Ectodermal cell (in vitro differentiated cells): ENCODE measurements around the gene SMAD2.

ENCODE experiments used
- H3K27ac ChIP-seq: 2 replicates; pipeline ENCODE4 v1.7.0; 2013; ENCODE audit warnings: mild to moderate bottlenecking, low read depth, low read length; ENCODE audit not compliant: insufficient read depth, poor library complexity, severe bottlenecking
- H3K27me3 ChIP-seq: 2 replicates; pipeline ENCODE4 v1.7.0; 2013; ENCODE audit warnings: mild to moderate bottlenecking, low read length; ENCODE audit not compliant: insufficient read depth, control insufficient read depth, poor library complexity, severe bottlenecking
- H3K36me3 ChIP-seq: one replicate; pipeline ENCODE4 v1.7.0; 2013; ENCODE audit warnings: low read length; ENCODE audit not compliant: control insufficient read depth, insufficient read depth
- H3K4me1 ChIP-seq: one replicate; pipeline ENCODE4 v1.7.0; 2013; ENCODE audit warnings: low read length; ENCODE audit not compliant: control insufficient read depth, insufficient read depth
- H3K4me3 ChIP-seq: 2 replicates; pipeline ENCODE4 v1.7.0; 2013; ENCODE audit warnings: low read depth, low read length, control low read depth; ENCODE audit not compliant: insufficient read depth
- H3K9me3 ChIP-seq: 2 replicates; pipeline ENCODE4 v1.7.0; 2013; ENCODE audit warnings: mild to moderate bottlenecking, low read length, moderate library complexity; ENCODE audit not compliant: control insufficient read depth
- WGBS, 2 experiments: methylation state at CpG; one replicate each; pipeline ENCODE4 v1.1.7; 2013; ENCODE audit warnings: missing lambda C conversion rate in 2 of 2; 5-methylcytosine and 5-hydroxymethylcytosine counted together

SMAD2 gene

GRCh38 chr18:47881042-47881441 lies 49.4 kb downstream of the SMAD2 start:
- Histone ChIP-seq H3K36me3 (peaks cover 5% of the 10 kb centered on the region), H3K27ac (no peak overlapping the region), H3K4me1 (no peaks in the 10 kb centered on the region), H3K9me3 (no peaks in the 10 kb centered on the region), H3K4me3 (no peak overlapping the region), H3K27me3 (no peaks in the 10 kb centered on the region)
- 49 to 71% methylated on average over 2 to 3 of the region's 3 CpGs for WGBS, 2 experiments

DNA sequence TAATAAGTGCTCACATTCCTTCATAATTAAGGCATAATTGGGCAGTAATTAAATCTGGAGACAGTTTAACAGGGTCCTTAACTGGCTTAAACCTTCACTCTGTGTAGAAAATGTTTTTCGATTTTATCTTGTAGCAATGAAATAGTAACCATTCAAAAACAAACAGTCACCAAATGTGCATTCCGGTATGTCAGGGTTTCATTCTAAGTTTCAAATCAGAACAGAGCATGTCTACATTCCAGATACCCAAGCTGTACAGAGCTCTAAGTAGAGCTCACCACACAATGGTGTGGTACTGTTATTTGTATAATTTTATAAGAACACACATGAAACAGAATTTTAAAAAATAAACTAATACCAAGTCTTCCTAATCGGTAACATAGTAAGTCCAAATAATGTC lies 52.6 kb downstream of the SMAD2 start:
- no peak overlapping the region for H3K4me3 ChIP-seq
- H3K27me3 ChIP-seq = no peaks in the 10 kb centered on the region
- H3K9me3 ChIP-seq = no peaks in the 10 kb centered on the region
- H3K27ac ChIP-seq = no peak overlapping the region
- H3K4me1 ChIP-seq = no peaks in the 10 kb centered on the region
- 92 to 97% methylated on average over 3 of the region's 3 CpGs for WGBS, 2 experiments
- H3K36me3 ChIP-seq = peaks cover 5% of the 10 kb centered on the region

DNA sequence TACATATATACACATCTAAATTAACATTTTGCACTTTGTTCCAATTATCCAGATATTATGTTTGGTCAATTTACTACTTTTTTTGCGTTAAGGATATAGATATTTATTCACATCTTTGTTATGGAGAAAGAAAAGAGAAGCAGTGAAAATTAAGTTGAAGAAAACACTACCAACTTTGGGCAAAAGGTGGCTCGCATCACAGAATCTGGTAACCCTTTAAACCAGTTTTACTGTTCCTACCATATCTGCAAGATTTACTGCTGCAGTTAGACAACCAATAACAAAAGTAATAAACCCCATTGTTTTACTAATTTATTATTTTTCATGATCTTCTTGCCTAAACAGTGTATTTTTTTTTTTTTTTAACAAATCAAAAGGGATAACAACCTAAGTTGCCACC lies 53.6 kb downstream of the SMAD2 start:
- WGBS, 2 experiments = 93 to 94% methylated on average over 1 to 2 of the region's 2 CpGs
- H3K9me3 ChIP-seq = no peaks in the 10 kb centered on the region
- H3K4me1 ChIP-seq = no peaks in the 10 kb centered on the region
- H3K27me3 ChIP-seq = no peaks in the 10 kb centered on the region
- H3K27ac ChIP-seq = no peak overlapping the region
- no peak overlapping the region for H3K4me3 ChIP-seq
- peaks cover 5% of the 10 kb centered on the region for H3K36me3 ChIP-seq

DNA sequence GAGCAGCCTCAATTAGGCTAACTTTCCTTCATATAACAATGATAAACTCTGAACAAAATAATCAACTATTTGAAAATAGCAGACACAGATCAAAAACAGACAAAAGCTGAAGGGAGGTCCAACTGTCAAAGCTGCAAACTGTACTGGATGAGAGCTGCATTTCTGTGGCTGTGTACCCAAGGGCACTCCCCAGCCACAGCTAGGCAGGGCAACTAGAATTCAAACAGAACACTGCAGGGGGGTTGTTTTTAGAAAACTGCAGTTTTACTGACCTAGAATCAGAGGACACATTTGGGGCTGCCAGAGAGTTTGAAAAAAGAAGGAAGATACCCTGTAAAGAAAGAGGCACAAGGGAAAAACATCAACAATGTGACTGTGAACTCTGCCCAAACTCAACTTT lies 56.8 kb downstream of the SMAD2 start:
- Histone ChIP-seq H3K27ac (no peak overlapping the region), H3K4me3 (no peak overlapping the region), H3K36me3 (no peaks in the 10 kb centered on the region), H3K4me1 (no peaks in the 10 kb centered on the region), H3K9me3 (no peaks in the 10 kb centered on the region), H3K27me3 (no peaks in the 10 kb centered on the region)

GRCh38 chr18:47872426-47872825 lies 58.0 kb downstream of the SMAD2 start:
- Histone ChIP-seq H3K4me1 (no peaks in the 10 kb centered on the region), H3K27me3 (no peaks in the 10 kb centered on the region), H3K27ac (no peak overlapping the region), H3K36me3 (peaks cover 3% of the 10 kb centered on the region), H3K4me3 (no peak overlapping the region), H3K9me3 (no peaks in the 10 kb centered on the region)
- 92 to 97% methylated on average over 6 of the region's 6 CpGs for WGBS, 2 experiments

GRCh38 chr18:47871288-47871687 lies 59.2 kb downstream of the SMAD2 start:
- no peaks in the 10 kb centered on the region for H3K9me3 ChIP-seq
- H3K27ac ChIP-seq = no peak overlapping the region
- H3K4me3 ChIP-seq = no peak overlapping the region
- H3K36me3 ChIP-seq = peaks cover 3% of the 10 kb centered on the region
- no peaks in the 10 kb centered on the region for H3K4me1 ChIP-seq
- H3K27me3 ChIP-seq = no peaks in the 10 kb centered on the region
- WGBS, 2 experiments = 89 to 91% methylated on average over 3 of the region's 3 CpGs

DNA sequence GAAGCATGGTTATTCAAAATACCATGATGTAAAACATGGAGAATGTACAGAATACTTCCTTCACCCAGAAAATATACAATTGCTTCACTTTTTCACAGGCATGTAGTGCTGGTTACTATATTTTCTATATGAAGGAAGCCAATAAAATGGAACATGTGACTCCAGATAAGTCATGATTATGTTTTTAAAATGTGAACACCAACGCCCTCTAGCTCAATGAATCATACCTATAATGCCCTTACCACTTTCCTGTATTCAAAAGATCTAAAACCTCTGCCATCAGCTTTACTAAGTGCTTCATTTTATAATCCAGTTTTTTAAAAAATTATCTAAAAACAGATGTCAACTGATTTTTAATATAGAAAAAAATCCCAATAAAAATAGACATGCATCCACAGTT lies 59.9 kb downstream of the SMAD2 start:
- 90% methylated on average over 1 of the region's 1 CpG; no CpG with 5 or more reads in 1 of the 2 experiments for WGBS, 2 experiments
- Histone ChIP-seq H3K27me3 (no peaks in the 10 kb centered on the region), H3K36me3 (peaks cover 3% of the 10 kb centered on the region), H3K9me3 (no peaks in the 10 kb centered on the region), H3K4me1 (no peaks in the 10 kb centered on the region), H3K27ac (no peak overlapping the region), H3K4me3 (no peak overlapping the region)

DNA sequence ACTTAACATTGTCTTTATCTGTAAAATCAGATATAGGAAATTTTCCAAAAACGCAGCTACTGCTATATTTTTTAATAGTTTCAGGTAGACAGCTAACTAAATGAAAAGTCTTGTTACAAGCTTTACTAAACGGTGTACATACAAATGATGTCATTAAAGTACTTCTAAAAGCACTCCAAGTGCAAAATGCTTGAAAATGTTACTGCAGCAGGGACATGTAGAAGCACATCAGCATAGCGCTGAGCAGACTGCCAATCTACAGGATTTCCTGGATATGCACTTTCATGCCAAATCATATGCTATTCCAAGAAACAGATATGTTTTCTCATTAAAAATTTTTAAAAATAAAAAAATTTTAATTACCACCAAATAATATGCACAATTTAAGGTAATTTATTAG lies 61.7 kb downstream of the SMAD2 start:
- Histone ChIP-seq H3K4me3 (no peak overlapping the region), H3K27me3 (no peaks in the 10 kb centered on the region), H3K4me1 (no peaks in the 10 kb centered on the region), H3K9me3 (no peaks in the 10 kb centered on the region), H3K27ac (no peak overlapping the region), H3K36me3 (peaks cover 10% of the 10 kb centered on the region)
- WGBS, 2 experiments = 97 to 100% methylated on average over 3 of the region's 3 CpGs

GRCh38 chr18:47865183-47865582 lies 65.3 kb downstream of the SMAD2 start:
- peaks cover 25% of the 10 kb centered on the region for H3K36me3 ChIP-seq
- WGBS, 2 experiments = 92% methylated on average over 2 of the region's 3 CpGs
- H3K4me1 ChIP-seq = no peaks in the 10 kb centered on the region
- H3K9me3 ChIP-seq = no peaks in the 10 kb centered on the region
- H3K27me3 ChIP-seq = no peaks in the 10 kb centered on the region
- H3K4me3 ChIP-seq = no peak overlapping the region
- H3K27ac ChIP-seq = no peak overlapping the region

DNA sequence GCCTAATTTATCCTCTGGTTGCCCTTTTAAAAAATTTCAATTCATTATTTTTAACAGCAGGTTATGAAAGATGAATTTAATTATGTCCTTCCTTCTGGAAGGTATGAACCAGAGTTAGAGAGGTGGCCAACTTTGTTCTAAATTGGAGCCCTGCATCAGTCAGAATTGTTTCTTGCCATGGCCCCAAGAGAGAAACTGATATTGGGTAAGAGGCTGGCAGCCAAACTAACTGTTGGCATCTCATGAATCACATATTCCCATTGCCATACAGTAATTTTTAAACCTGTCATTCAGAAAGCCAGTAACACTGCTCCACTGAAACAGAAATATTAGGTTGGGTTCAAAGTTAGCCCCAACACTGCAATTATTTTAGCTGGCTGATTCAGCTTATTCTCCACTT lies 67.4 kb downstream of the SMAD2 start:
- H3K4me3 ChIP-seq = no peak overlapping the region
- no peak overlapping the region for H3K27ac ChIP-seq
- no peaks in the 10 kb centered on the region for H3K9me3 ChIP-seq
- H3K36me3 ChIP-seq = peaks cover 27% of the 10 kb centered on the region
- H3K27me3 ChIP-seq = no peaks in the 10 kb centered on the region
- no peaks in the 10 kb centered on the region for H3K4me1 ChIP-seq

GRCh38 chr18:47858607-47859006 lies 71.9 kb downstream of the SMAD2 start:
- Histone ChIP-seq H3K4me1 (no peaks in the 10 kb centered on the region), H3K36me3 (peaks cover 29% of the 10 kb centered on the region), H3K27me3 (no peaks in the 10 kb centered on the region), H3K9me3 (no peaks in the 10 kb centered on the region), H3K27ac (no peak overlapping the region), H3K4me3 (no peak overlapping the region)
- WGBS, 2 experiments = 100% methylated on average over 2 of the region's 3 CpGs; no CpG with 5 or more reads in 1 of the 2 experiments
